ENCODE measurements around the gene MBD3. TPM values are rescaled to one million over a fixed set of nuclear protein-coding genes. Genes with fewer than 3 reads are reported as not detected.

Gene MBD3
- total RNA-seq, 4 donors from 2014 or later, result 61.4 to 121 (median 68.7) TPM

DNA sequence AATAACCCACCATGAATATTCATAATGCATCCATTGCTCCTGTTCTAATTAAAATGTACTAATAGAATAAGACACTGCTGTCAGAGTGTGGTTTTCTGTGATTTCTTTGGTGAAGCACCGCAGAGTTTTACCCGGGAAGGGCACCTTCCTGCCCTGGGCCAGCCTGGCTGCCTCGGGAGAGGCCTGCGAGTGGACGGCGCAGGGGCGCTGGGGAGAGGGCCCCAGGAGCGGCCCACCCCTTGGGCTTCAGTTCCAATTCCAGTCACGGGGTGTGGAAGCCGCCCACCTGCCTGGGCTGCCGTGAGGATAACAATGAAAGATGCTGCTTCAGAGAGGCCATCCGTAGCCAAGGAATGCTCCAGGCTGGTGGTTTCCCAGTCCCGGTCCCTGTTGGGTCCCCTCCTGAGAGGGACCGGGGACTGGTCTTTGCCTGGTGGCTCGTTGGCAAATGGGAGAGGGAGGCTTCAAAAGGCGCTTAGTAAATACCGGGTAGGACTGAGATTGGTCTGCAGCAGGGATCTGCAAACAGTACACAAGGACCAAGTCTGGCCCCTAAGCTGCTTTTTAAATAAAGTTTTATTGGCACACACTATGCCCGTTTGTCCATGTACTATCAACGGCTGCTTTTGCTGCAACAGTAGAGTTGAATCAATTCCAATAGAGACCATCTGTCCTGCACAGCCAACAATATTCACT lies 41.7 kb upstream of the MBD3 start:
- Histone ChIP-seq H3K4me3 (no peak overlapping the region), H3K27me3 (no peaks in the 10 kb centered on the region), H3K9me3 (no peaks in the 10 kb centered on the region), H3K36me3 (peaks cover 0 to 13% (median 0%) of the 10 kb centered on the region in 4 donors), H3K27ac (no peak overlapping the region), H3K4me1 (peaks cover 0 to 19% (median 17%) of the 10 kb centered on the region in 4 donors)
- intact Hi-C loops (cut with DNase I; ENCODE audit: low total_unique reads) (no loop called here), in situ Hi-C loops (cut with MboI; ENCODE audit: low pct_ligation_motif_present in 1 of 4, low pct_unique_long_range_greater_than_20kb in 1 of 4, low sequenced_read_pairs in 3 of 4) (no loop called here)
- TF ChIP-seq POLR2A (IDR thresholded peaks at IDR 0.05) (no peak), EP300 (IDR thresholded peaks at IDR 0.05; ENCODE audit: low read depth) (no peak), POLR2AphosphoS5 (IDR thresholded peaks at IDR 0.05) (no peak)
- TF ChIP-seq, protein P1, sequence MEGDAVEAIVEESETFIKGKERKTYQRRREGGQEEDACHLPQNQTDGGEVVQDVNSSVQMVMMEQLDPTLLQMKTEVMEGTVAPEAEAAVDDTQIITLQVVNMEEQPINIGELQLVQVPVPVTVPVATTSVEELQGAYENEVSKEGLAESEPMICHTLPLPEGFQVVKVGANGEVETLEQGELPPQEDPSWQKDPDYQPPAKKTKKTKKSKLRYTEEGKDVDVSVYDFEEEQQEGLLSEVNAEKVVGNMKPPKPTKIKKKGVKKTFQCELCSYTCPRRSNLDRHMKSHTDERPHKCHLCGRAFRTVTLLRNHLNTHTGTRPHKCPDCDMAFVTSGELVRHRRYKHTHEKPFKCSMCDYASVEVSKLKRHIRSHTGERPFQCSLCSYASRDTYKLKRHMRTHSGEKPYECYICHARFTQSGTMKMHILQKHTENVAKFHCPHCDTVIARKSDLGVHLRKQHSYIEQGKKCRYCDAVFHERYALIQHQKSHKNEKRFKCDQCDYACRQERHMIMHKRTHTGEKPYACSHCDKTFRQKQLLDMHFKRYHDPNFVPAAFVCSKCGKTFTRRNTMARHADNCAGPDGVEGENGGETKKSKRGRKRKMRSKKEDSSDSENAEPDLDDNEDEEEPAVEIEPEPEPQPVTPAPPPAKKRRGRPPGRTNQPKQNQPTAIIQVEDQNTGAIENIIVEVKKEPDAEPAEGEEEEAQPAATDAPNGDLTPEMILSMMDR (IDR thresholded peaks at IDR 0.05), result no peak
- DNase-seq, result no peak
- 76 to 93% methylated on average over 3 to 19 of the region's 19 CpGs for WGBS, 2 donors (ENCODE audit: low coverage in 1 of 2)

DNA sequence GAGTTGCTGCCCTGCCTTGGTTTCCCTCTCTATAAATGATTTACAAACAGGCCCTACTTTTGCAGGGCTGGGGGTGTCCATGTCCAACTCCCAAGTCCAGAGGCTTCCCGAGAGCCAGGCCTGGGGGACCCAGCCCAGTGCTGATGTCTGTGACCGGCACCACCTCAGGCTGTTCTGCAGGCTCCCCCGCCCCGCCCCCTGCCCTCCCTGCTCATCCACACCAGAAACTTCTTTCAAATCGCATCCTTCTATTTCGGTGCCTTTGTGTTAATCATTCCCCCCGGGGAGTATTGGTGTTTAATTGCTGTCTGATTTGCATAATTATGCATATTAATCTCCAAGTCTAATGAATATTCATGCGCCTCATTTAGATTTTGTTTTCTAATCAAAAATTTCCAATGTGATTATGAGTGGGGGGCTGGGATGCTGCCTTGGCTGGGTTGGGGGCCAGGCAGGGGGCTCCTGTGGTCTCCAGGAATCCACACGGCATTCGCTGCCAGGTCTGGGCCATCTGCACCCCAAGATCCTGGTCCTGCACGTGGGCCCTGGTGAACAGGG lies 40.7 kb upstream of the MBD3 start:
- no peaks in the 10 kb centered on the region for H3K9me3 ChIP-seq
- 74 to 77% methylated on average over 3 to 11 of the region's 11 CpGs for WGBS, 2 donors (ENCODE audit: low coverage in 1 of 2)
- no peaks in the 10 kb centered on the region for H3K27me3 ChIP-seq
- peak overlapping the region; percentile 66 to 82 (median 72) for H3K27ac ChIP-seq
- no peak for DNase-seq
- H3K36me3 ChIP-seq, result peaks cover 0 to 3% (median 0%) of the 10 kb centered on the region in 4 donors
- H3K4me1 ChIP-seq, result peaks cover 0 to 19% (median 17%) of the 10 kb centered on the region in 4 donors
- intact Hi-C loops (cut with DNase I; ENCODE audit: low total_unique reads) (no loop called here), in situ Hi-C loops (cut with MboI; ENCODE audit: low pct_ligation_motif_present in 1 of 4, low pct_unique_long_range_greater_than_20kb in 1 of 4, low sequenced_read_pairs in 3 of 4) (no loop called here)
- no peak overlapping the region for H3K4me3 ChIP-seq
- no peak for TF ChIP-seq POLR2AphosphoS5 (IDR thresholded peaks at IDR 0.05)
- TF ChIP-seq, protein P1 (IDR thresholded peaks at IDR 0.05), result no peak
- TF ChIP-seq EP300 (IDR thresholded peaks at IDR 0.05; ENCODE audit: low read depth), result no peak
- no peak for TF ChIP-seq POLR2A (IDR thresholded peaks at IDR 0.05)

DNA sequence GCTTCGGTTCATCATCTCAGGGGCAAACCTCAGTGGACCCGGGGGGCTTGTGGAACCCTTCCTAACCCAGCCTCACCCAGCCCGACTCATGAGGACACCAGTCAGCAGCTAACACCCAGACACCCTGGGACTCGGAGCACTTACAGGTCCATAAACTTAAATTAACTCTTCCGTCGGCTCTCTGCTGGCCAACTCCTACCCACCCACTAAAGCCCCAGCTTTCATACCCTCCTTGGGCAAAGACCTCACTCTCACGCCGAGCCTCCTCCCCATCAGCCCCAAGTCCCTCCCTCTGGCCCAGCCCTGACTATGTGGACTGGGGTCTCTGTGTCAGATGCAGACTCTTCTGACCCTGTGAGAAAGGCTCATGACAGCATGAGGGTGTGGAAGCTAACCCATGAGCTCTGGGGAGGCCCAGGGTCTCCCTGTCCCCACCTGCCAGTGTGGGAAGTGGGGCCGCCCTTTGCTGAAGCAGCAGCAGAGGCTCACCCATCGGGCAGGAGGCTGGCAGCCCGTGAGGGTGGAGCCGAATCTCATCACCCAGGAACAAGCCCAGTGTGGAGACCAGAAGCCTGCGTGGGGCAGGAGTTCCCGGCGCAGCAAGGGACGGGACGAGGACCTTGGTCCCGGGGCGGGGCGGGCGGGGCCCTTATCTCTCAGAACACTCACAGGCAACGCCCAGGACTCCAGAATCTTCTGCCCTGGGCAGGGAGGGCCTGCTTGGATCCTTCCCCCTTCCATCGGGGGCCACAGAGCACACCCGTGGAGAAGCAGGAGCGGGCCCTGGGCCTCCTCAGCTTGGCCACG lies 40.0 kb upstream of the MBD3 start:
- TF ChIP-seq POLR2A (IDR thresholded peaks at IDR 0.05) (no peak), POLR2AphosphoS5 (IDR thresholded peaks at IDR 0.05) (peak in 1 of 3 donors; percentile 30)
- WGBS, 2 donors (ENCODE audit: low coverage in 1 of 2), result 65% methylated on average over 16 of the region's 26 CpGs; no CpG with 5 or more reads in 1 of the 2 donors
- no peaks in the 10 kb centered on the region for H3K9me3 ChIP-seq
- H3K27ac ChIP-seq, result peak overlapping the region; percentile 66 to 82 (median 72)
- intact Hi-C loops (cut with DNase I; ENCODE audit: low total_unique reads), result no loop called here
- H3K4me1 ChIP-seq, result peaks cover 0 to 19% (median 17%) of the 10 kb centered on the region in 4 donors
- peak; percentile 80 for DNase-seq
- H3K27me3 ChIP-seq, result no peaks in the 10 kb centered on the region
- peaks cover 0 to 3% (median 0%) of the 10 kb centered on the region in 4 donors for H3K36me3 ChIP-seq
- no peak overlapping the region for H3K4me3 ChIP-seq
- in situ Hi-C loops (cut with MboI; ENCODE audit: low pct_ligation_motif_present in 1 of 4, low pct_unique_long_range_greater_than_20kb in 1 of 4, low sequenced_read_pairs in 3 of 4), result no loop called here

DNA sequence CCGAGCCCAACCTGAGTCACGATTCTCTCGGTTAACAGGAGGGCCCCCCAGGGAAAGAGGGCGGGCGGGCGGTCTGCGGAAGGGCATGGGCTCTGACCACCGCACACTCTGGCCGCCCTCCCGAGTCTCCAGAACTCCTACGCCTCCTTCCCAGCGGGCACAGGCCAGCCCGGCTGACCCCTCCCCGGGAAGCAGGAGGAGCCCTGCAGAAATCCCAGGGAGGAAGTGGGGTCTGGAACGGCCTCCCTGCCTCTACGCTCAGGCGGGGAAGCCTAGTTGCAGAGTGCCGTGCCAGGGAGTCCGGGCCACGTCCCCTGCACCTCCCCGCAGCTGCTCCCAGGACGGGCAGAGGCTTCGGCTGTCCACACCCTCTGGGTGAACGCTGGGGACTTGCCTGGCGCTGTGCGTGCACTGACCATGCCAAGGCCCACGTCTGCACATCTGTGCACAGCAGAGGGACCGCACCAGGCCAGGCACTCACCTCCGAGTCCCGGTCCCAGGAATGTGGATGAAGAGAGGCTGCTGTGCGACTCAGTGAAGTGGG lies 39.0 kb upstream of the MBD3 start:
- H3K4me1 ChIP-seq, result peaks cover 0 to 19% (median 17%) of the 10 kb centered on the region in 4 donors
- peak overlapping the region in 1 of 4 donors; percentile 82 for H3K27ac ChIP-seq
- WGBS, 2 donors (ENCODE audit: low coverage in 1 of 2), result 91% methylated on average over 30 of the region's 31 CpGs; no CpG with 5 or more reads in 1 of the 2 donors
- peaks cover 0 to 3% (median 0%) of the 10 kb centered on the region in 4 donors for H3K36me3 ChIP-seq
- DNase-seq, result no peak
- H3K4me3 ChIP-seq, result no peak overlapping the region
- H3K9me3 ChIP-seq, result no peaks in the 10 kb centered on the region
- in situ Hi-C loops (cut with MboI; ENCODE audit: low pct_ligation_motif_present in 1 of 4, low pct_unique_long_range_greater_than_20kb in 1 of 4, low sequenced_read_pairs in 3 of 4), result no loop called here
- no peak for TF ChIP-seq POLR2A (IDR thresholded peaks at IDR 0.05)
- TF ChIP-seq EP300 (IDR thresholded peaks at IDR 0.05; ENCODE audit: low read depth), result no peak
- TF ChIP-seq POLR2AphosphoS5 (IDR thresholded peaks at IDR 0.05), result no peak
- TF ChIP-seq, protein P1 (IDR thresholded peaks at IDR 0.05), result no peak
- intact Hi-C loops (cut with DNase I; ENCODE audit: low total_unique reads), result no loop called here
- H3K27me3 ChIP-seq, result no peaks in the 10 kb centered on the region

Data from transverse colon (tissue), 4 donors.